IMR-90 (cell line): ENCODE data around the gene SDK1.
"Not testable (repeated sequence)": the region's sequence is repeated elsewhere in the genome, so short reads cannot be mapped to it uniquely, and the experiment has no call there.

Source experiments
- BHLHE40 ChIP-seq: fragments of 150-350 bp; IDR thresholded peaks from 2 replicates; pipeline ENCODE4 v1.6.1; 2016; ENCODE audit warnings: mild to moderate bottlenecking, low read depth, low read length
- MAFK ChIP-seq: IDR thresholded peaks from 2 replicates; pipeline ENCODE4 v1.6.1; 2012; ENCODE audit warnings: low read depth, low read length, improper control_type of control experiment
- MAZ ChIP-seq: IDR thresholded peaks from 2 replicates; pipeline ENCODE4 v1.6.1; 2012; ENCODE audit warnings: low read depth, mild to moderate bottlenecking, low read length, improper control_type of control experiment, moderate library complexity, borderline replicate concordance
- MXI1 ChIP-seq: IDR thresholded peaks from 2 replicates; pipeline ENCODE4 v1.6.1; 2012; ENCODE audit warnings: low read depth, mild to moderate bottlenecking, low read length, moderate library complexity, borderline replicate concordance
- POLR2A ChIP-seq: IDR thresholded peaks from 2 replicates; pipeline ENCODE4 v1.6.1; 2012; ENCODE audit warnings: mild to moderate bottlenecking, low read depth, low read length
- RCOR1 ChIP-seq: IDR thresholded peaks from 2 replicates; pipeline ENCODE4 v1.6.1; 2012; ENCODE audit warnings: mild to moderate bottlenecking, low read length, improper control_type of control experiment; ENCODE audit not compliant: insufficient replicate concordance
- TF ChIP-seq, protein P1 (sequence below): conservative IDR thresholded peaks from 2 replicates; pipeline ENCODE4 v1.5.1; 2012; ENCODE audit warnings: mild to moderate bottlenecking, low read depth, low read length, improper control_type of control experiment
- TF ChIP-seq, protein P2 (sequence below): fragments of 150-350 bp; IDR thresholded peaks from 2 replicates; pipeline ENCODE4 v1.6.1; 2017; ENCODE audit warnings: mild to moderate bottlenecking, antibody characterized with exemption, low read length, low read depth
- TF ChIP-seq, protein P3 (sequence below): fragments of 150-350 bp; IDR thresholded peaks from 2 replicates; pipeline ENCODE4 v1.6.1; 2016; ENCODE audit warnings: low read depth, mild to moderate bottlenecking, low read length, moderate library complexity, borderline replicate concordance

DNA sequence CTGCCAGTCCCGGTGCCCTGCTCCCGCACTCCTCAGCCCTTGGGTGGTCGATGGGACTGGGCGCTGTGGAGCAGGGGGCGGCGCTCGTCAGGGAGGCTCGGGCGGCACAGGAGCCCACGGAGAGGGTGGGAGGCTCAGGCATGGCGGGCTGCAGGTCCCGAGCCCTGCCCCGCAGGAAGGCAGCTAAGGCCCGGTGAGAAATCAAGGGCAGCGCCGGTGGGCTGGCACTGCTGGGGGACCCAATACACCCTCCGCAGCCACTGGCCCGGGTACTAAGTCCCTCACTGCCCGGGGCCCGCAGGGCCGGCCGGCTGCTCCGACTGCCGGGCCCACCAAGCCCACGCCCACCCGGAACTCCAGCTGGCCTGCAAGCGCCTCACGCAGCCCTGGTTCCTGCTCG is 1012.9 kb downstream of the SDK1 start:
- TF ChIP-seq, protein P1, sequence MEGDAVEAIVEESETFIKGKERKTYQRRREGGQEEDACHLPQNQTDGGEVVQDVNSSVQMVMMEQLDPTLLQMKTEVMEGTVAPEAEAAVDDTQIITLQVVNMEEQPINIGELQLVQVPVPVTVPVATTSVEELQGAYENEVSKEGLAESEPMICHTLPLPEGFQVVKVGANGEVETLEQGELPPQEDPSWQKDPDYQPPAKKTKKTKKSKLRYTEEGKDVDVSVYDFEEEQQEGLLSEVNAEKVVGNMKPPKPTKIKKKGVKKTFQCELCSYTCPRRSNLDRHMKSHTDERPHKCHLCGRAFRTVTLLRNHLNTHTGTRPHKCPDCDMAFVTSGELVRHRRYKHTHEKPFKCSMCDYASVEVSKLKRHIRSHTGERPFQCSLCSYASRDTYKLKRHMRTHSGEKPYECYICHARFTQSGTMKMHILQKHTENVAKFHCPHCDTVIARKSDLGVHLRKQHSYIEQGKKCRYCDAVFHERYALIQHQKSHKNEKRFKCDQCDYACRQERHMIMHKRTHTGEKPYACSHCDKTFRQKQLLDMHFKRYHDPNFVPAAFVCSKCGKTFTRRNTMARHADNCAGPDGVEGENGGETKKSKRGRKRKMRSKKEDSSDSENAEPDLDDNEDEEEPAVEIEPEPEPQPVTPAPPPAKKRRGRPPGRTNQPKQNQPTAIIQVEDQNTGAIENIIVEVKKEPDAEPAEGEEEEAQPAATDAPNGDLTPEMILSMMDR, result not testable (repeated sequence)
- TF ChIP-seq, protein P2, sequence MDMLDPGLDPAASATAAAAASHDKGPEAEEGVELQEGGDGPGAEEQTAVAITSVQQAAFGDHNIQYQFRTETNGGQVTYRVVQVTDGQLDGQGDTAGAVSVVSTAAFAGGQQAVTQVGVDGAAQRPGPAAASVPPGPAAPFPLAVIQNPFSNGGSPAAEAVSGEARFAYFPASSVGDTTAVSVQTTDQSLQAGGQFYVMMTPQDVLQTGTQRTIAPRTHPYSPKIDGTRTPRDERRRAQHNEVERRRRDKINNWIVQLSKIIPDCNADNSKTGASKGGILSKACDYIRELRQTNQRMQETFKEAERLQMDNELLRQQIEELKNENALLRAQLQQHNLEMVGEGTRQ, result not testable (repeated sequence)
- not testable (repeated sequence) for TF ChIP-seq MXI1, MAFK, POLR2A, RCOR1, MAZ, BHLHE40
- TF ChIP-seq, protein P3, sequence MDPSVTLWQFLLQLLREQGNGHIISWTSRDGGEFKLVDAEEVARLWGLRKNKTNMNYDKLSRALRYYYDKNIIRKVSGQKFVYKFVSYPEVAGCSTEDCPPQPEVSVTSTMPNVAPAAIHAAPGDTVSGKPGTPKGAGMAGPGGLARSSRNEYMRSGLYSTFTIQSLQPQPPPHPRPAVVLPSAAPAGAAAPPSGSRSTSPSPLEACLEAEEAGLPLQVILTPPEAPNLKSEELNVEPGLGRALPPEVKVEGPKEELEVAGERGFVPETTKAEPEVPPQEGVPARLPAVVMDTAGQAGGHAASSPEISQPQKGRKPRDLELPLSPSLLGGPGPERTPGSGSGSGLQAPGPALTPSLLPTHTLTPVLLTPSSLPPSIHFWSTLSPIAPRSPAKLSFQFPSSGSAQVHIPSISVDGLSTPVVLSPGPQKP, result not testable (repeated sequence)
